Kidney epithelial cell (primary cell): ENCODE data around the gene SLC35D2. TPM values are rescaled to one million over a fixed set of nuclear protein-coding genes. Genes with fewer than 3 reads are reported as not detected.
"Not testable (repeated sequence)": the region's sequence is repeated elsewhere in the genome, so short reads cannot be mapped to it uniquely, and the experiment has no call there.

Source experiments
- DNase-seq: peaks from one replicate; pipeline ENCODE4 v3.0.0-alpha.2; 2010; ENCODE audit warnings: low read depth
- H3K27me3 ChIP-seq: 2 replicates; pipeline ENCODE4 v1.6.0; 2011; ENCODE audit warnings: low read length; ENCODE audit not compliant: control insufficient read depth, insufficient read depth
- H3K36me3 ChIP-seq: 2 replicates; pipeline ENCODE4 v1.5.1; 2011; ENCODE audit warnings: low read length; ENCODE audit not compliant: control insufficient read depth, insufficient read depth
- H3K4me3 ChIP-seq: 2 replicates; pipeline ENCODE4 v1.5.1; 2011; ENCODE audit warnings: low read depth, mild to moderate bottlenecking, control low read depth, low read length
- CTCF ChIP-seq: IDR thresholded peaks from 2 replicates; pipeline ENCODE4 v1.5.1; 2011; ENCODE audit warnings: mild to moderate bottlenecking, moderate library complexity, low read length, control low read depth, inconsistent platforms; ENCODE audit not compliant: insufficient read depth, poor library complexity, severe bottlenecking
- total RNA-seq: library from RNA; depleted of rRNA; stranded (reverse); fragments of >200 nt; gene quantifications from 2 replicates; pipeline ENCODE4 v1.2.3, GENCODE V29; 2015

Gene SLC35D2
- total RNA-seq, 1 donor from 2014 or later, result 49.5 TPM

DNA sequence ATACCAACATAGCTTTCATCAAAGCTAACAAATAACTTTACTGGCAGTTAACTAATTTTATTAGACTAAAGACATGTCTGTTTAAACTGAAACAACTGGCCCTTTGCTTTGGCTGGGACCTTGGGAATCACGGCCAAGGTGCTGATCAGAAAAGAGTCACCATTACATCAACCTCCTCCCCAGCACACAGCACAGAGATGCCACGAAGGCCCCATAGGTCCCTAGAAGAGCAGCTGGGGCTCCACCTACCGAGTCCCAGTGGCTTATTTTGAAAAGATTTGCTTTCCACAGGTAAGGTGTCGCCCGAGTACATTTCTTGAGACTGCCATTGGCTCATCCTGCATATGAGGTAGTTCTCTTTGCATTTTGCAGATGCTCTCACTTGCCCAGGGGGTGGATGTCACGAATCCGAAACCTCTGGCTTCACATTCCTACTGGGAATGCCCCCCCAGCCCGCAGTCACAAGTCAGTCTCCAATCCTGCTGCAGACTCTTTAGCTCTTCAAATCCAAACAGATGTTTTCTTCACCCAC is 62.7 kb downstream of the SLC35D2 start:
- Histone ChIP-seq H3K4me3 (no peak overlapping the region), H3K27me3 (no peaks in the 10 kb centered on the region), H3K36me3 (no peaks in the 10 kb centered on the region)
- no peak for DNase-seq
- no peak for TF ChIP-seq CTCF

DNA sequence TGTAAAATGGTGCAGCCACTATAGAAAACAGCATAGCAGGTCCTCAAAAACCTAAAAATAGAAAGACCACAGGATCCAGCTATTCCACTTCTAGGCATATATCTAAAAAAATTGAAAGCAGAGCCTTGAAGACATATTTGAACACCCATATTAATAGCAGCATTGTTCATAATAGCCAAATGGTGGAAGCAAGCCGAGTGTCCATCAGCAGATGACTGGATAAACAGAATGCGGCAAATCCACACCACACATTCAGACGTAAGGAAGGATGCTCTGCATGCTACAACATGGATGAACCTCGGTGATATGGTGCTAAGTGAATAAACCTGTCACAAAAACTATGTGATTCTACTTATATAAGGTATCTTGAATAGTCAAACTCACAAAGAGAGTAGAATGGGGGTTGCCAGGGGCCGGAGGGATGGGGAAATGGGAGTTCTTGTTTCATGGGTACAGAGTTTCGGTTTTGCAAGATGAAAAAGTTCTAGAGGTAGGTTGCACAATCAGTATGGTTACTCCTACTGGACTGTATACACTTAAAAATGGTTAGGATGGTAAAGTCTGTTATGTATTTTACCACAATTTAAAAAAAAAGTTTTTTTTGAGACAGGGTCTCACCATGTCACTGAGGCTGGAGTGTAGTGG is 64.5 kb downstream of the SLC35D2 start:
- Histone ChIP-seq H3K27me3 (no peaks in the 10 kb centered on the region), H3K36me3 (no peaks in the 10 kb centered on the region), H3K4me3 (no peak overlapping the region)
- TF ChIP-seq CTCF, result no peak
- DNase-seq, result no peak

- no peak overlapping the region for H3K4me3 ChIP-seq
- TF ChIP-seq CTCF, result peak; percentile 91
Measured at GRCh38 chr9:96317335-96317980, 66.1 kb downstream of the SLC35D2 start.

DNA sequence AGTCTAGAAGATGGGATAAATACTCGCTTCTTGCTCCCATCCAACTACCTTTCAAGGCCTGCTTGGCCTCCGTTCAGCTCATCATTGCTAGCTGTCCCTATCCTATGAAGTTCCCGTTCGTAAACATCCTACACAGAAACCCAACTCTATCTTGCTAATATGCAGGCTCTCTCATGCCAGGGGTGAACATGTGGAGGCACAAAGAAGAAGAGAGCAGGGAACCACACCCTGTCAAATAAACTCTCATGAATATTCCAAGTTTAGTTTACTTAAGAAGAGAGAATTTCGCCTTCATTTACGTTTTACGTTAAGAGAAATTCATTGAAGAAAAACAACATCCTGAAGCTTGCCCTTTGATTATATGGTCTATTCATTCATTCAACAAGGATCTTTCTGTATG is 73.7 kb downstream of the SLC35D2 start:
- no peak overlapping the region for H3K4me3 ChIP-seq
- no peaks in the 10 kb centered on the region for H3K27me3 ChIP-seq
- H3K36me3 ChIP-seq, result no peaks in the 10 kb centered on the region
- no peak for TF ChIP-seq CTCF
- DNase-seq, result no peak

More at GRCh38 chr9:96317335-96317980, 66.1 kb downstream of the SLC35D2 start:
- peak; percentile 28 for DNase-seq
- H3K36me3 ChIP-seq, result no peaks in the 10 kb centered on the region
- no peaks in the 10 kb centered on the region for H3K27me3 ChIP-seq

DNA sequence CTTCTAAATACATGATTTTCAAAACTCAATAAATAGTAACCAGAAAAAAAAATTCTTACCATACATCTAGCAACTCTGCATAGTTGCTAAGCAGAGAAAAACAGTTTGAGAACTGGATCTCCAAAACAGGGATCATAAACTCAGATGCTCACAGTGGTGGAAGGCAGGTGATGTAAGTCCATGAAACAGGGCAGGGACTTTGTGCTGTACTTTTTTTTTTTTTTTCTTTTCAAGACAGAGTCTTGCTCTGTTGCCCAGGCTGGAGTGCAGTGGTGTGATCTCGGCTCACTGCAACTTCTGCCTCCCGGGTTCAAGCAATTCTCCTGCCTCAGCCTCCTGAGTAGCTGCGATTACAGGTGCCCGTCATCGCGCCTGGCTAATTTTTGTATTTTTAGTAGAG is 76.6 kb downstream of the SLC35D2 start:
- not testable (repeated sequence) for DNase-seq, H3K27me3 ChIP-seq, H3K4me3 ChIP-seq, H3K36me3 ChIP-seq

DNA sequence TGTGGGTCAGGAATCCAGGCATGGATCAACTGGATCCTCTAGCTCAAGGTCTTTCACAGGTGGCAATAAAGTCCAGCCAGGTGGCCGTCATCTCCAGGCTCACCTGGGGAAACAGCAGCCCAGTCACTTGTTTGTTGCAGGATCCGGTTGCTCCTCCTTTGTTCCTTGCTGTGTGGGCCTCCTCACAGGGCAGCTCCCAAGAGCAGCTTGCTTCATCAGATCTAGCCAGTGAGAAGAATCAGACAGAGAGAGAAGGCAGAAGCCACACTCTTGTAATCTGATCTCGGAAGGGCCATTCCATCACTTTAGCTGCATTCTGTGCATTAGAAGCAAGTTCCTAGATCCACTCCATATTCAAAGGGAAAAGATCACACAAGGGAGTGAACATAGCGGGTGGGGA is 78.3 kb downstream of the SLC35D2 start:
- H3K27me3 ChIP-seq, result no peaks in the 10 kb centered on the region
- no peak for DNase-seq
- no peak for TF ChIP-seq CTCF
- no peak overlapping the region for H3K4me3 ChIP-seq
- no peaks in the 10 kb centered on the region for H3K36me3 ChIP-seq
